Measurements from ENCODE around the gene SLC3A2.
A peak's percentile ranks its signal among the peaks of the same experiment; 100 is the strongest.
"Not testable (repeated sequence)": the region's sequence is repeated elsewhere in the genome, so short reads cannot be mapped to it uniquely, and the experiment has no call there.

Gene SLC3A2

DNA sequence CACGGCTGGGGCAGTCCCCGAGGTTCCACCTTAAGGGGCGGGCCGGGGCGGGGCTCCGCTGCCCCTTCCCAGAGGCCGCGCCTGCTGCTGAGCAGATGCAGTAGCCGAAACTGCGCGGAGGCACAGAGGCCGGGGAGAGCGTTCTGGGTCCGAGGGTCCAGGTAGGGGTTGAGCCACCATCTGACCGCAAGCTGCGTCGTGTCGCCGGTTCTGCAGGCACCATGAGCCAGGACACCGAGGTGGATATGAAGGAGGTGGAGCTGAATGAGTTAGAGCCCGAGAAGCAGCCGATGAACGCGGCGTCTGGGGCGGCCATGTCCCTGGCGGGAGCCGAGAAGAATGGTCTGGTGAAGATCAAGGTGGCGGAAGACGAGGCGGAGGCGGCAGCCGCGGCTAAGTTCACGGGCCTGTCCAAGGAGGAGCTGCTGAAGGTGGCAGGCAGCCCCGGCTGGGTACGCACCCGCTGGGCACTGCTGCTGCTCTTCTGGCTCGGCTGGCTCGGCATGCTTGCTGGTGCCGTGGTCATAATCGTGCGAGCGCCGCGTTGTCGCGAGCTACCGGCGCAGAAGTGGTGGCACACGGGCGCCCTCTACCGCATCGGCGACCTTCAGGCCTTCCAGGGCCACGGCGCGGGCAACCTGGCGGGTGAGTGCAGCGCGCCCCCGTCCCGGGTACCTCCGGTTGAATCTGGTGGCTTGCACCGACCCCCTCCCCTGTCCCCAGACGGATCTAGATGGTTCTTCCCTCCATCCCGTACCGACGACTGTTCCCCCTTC lies at the start of gene SLC3A2:
TSS of gene SLC3A2 (plus strand) at position 94 of the 776 bp plus-strand sequence. CDS start at position 222, 128 bp downstream.
- no peak for DNase-seq (ENCODE audit: low read depth)

DNA sequence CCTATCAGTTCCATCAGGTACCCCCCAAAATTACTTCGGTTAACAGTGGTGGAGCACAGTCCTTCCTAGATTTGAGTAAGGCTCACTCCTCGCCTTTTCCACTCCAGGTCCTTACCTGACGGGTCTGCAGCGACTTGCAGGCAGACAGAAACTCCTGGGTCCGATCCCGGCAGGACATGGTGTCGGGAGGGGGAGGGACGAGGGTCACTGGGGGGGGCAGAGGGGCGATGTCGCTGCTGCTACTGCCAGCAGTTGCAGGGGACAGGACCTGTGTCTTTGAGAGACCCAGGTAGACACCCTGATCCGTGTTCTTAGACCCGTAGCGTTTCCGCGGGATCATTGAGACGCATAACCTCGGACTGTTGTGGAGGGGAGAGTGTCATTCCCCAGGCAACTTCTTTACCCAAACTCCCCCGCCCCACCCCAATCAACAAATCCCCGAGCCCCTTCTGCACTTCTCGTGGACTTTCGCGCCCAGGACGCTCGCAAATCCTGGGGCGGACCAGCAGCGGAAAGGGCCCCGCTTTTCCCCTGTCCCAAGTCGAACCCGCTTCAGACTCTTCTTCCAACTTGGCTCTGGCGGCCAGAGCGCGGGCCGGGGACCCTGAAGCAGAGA lies 49.7 kb upstream of the SLC3A2 start:
- no peak for DNase-seq (ENCODE audit: low read depth)

DNA sequence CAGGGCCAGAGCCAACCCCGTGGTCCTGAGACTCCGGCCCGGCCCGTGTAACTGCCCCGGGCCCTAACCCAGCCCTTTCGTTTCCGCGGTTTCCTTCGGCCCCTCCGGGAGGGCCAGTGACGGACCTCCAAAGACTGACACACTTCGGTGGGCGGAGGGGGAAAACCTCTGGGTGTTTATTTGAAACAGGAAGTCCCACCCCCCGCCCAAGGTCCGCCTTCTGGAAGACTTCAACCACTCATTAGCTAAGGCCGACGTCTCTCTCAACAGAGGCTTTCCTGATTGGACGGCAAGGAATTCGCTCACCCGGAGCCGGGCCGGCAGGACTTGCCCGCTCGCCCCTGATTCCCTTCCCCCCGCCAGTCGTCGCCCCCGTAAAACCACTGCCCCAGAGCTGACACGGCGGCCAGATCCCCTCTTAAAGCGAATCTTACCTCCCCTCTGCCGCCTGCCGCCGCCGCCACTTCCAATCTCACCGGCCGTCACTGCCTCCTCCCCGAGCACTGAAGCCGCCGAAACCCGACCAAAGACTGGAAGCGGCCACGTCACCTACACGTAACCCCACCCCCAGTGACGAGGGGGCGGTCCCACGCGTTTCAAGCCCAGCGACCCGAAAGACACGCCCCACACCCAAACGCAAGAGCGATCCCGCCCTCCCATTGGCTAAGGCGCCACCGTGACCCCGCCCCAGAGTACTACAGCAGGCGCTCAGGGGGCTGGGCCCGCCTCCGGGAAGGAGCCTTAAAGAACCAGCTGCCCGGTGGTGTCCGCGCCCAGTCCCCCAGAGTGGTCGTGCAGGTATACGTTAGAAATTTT lies 49.0 kb upstream of the SLC3A2 start, which contains the start of gene STX5:
TSS of gene STX5 (minus strand) at position 532 of the 816 bp plus-strand sequence. CDS start 808 bp downstream, outside the sequence.
- peak; percentile 95 for DNase-seq (ENCODE audit: low read depth)

DNA sequence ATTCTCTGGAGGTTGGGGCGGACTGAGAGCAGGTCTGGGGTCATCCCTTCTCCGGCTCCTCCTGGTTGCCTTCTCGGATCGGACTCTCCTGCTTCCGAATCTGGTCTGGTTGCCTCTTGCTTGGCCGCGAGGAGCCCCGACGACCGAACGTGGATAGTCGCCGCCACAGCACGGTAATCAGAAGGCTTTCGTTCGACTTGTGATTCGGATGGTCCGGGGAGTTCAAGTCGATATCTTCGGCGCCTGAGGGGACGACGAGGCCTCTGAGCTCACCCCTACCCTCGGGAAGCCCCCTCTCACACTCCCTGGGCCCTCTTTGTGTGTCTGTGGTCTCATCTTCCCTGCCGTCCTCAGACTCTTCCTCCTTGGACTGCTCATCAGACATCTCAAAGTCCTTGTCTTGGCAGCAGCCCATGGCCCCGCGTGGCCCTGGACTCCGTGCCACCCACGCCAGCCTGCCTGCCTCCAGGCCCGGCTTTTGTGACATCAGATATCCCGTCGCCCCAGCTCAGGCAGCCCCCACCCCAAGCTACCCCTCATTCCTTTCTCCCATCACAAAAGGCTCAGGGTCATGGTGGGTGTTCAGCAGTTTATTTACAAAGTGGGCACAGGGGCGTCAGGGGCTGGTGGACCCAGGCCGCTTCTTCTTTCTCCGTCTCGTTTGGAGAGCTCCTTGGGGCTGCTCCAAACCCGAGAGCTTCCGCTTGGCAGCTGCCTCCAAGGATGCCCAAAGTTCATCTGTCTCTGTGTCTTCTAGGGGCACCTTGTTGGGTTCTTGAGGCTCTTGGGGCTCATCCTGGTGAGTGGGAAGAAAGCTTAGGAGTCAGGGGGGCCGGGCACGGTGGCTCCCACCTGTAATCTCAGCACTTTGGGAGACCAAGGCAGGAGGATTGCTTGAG lies 48.1 kb upstream of the SLC3A2 start, which contains the start of gene TEX54:
TSS of gene TEX54 (minus strand) at position 506 of the 899 bp plus-strand sequence.
- no peak for DNase-seq (ENCODE audit: low read depth)

DNA sequence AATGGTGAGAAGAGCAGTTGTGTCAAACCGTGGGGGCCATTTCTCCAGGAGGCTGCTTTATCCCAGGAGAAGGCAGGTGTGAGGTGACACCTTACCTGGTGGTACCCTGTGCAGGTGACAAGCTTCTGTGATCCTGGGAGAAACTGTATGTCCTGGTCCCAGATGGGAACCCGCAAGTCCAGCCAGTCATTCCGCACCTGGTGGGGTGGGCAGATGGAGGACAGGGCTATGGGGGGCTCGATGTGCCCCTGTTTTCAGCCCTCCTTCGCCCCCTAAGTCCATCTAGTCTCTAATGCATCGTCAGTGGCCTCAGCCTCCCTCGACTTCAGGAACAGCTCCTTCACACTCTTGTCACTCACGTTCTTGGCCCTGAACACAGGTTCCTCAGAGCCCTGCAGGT lies 45.4 kb upstream of the SLC3A2 start:
- no peak for DNase-seq (ENCODE audit: low read depth)

DNA sequence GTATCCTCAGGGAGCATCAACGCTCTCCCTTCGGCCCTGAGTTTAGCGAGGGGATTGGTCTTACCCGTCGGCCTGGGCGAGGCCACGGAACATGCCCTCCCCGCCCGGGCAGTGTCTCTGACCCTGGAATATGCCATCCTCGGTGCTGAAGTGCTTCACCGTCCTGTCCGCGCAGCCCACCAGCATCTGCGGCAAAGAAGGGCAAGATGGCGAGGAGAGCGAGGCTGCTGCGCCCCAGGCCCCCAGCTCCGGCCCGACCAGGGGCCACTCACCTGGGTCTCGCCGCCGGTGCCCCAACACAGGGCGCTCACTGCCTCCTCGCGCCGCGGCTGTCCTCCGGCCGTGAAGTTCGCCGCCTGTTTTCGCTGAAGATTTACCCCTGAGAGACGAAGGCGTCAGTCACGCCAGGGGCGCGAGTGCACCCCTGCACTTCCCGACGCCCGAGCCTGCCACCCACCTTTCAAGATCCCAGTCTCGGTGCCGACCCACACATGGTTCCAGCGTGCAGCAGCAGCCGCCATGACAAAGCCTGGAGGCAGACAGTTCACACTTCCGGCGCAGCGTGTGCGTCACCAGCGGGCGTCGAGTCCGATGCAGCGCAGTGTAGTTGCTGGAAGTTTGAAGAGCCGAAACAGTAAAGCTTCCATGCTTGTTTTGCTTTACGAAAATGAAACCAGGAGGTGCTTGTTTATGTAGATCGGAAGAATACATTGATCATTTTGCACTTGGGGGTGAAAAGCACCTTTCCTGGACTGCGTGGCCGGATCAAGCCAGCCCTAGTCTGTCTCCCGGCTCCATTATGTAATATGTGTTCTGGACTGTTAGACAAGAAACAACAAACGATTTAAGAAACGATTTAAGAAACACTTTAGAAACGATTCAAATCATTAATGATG lies 41.4 kb upstream of the SLC3A2 start, which contains the start of gene WDR74:
TSS of gene WDR74 (minus strand) at position 541 of the 896 bp plus-strand sequence. CDS start at position 521, 20 bp downstream.
- no peak for DNase-seq (ENCODE audit: low read depth)

DNA sequence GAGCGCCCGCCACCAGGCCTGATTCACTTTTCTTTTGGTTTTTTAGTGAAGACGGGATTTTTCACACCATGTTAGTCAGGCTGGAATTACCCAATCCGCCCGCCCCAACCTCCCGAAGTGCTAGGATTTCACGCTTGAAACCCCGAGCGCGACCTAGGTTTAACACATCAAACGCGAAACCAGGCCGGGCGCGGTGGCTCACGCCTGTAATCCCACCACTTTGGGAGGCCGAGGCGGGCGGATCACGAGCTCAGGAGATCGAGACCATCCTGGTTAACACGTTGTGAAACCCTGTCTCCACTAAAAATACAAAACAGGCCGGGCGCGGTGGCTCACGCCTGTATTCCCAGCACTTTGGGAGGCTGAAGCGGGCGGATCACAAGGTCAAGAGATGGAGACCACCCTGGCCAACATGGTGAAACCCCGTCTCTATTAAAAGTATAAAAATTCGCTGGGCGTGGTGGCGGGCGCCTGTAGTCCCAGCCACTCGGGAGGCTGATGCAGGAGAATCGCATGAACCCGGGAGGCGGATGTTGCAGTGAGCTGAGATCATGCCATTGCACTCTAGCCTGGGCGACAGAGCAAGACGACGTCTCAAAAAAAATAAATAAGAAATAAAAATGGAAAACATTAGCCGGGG lies 39.9 kb upstream of the SLC3A2 start:
- not testable (repeated sequence) for DNase-seq (ENCODE audit: low read depth)

DNA sequence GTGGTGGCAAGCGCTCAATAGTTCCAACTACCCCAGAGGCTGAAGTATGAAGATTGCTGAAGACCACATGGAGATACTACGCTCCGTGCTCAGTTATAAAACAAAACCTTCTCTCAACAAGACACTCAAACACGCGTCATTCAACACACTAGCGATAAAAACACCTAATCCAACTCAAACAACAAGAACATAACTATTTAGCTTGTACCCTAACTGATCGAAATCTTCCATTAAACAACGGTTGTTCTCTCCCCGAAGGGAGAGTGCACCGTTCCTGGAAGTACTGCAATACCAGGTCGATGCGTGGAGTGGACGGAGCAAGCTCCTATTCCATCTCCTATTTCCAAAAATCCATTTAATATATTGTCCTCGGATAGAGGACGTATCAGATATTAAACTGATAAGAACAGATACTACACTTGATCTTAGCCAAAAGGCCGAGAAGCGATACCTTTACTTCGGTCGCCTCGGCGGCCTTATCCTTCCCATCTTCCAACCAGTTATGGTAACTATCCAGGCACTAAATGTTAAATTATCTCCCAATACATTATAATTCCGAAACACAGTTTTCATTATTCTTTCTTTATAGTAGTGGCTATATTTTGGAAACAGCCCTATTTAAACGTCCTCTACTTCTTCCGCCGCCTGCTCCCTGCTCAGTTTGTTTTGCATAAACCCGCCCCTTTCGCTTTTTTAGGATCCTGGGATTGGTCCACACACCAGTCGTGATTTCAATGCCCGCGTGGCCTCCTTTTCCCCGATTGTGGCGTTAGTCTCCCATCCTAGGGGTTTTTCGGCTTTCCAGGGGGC lies 39.1 kb upstream of the SLC3A2 start:
- peak; percentile 99 for DNase-seq (ENCODE audit: low read depth)

DNA sequence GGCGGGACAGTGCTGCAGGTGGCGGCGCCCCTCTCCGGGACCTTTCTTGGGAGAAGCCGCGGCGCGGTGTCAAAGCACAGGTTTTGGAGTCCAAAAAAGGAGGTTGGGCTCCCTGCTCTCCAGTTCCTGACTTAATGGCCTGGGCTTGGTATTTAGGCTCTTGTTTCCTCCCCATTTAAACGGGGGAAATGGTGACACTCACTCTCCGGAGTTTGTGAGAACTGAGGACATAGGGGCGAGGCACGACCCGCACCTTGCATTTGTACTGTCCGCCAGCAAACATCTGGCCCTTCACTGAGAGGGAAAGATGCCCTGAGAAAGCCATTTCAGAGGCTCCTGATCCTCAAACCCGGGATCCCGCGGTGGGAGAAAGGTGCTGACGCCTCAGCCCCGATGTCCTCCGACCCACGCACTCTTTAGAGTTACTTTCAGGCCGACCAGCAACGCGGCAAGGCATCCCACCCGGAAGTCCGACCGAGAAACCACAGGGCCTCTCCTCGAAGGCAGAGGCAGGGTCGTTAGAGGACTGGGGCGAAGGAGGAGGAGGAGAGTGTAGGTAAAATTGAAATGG lies 38.4 kb upstream of the SLC3A2 start:
- no peak for DNase-seq (ENCODE audit: low read depth)

DNA sequence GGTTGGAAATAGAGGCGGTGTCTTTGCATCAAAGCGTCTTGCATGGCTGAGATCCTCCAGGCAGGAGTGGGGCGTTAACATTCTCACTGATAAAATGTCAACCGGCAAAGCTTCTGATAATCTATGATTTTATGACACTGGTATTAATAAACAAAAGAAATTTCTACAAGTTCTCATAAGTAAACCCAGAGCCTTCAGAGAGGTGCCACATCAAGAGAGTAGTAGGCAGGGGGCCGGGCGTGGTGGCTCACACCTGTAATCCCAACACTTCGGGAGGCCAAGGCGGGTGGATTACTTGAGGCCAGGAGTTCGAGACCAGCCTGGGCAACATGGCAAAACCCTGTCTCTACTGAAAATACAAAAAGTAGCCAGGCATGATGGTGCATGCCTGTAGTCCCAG lies 37.8 kb upstream of the SLC3A2 start:
- DNase-seq (ENCODE audit: low read depth), result not testable (repeated sequence)

DNA sequence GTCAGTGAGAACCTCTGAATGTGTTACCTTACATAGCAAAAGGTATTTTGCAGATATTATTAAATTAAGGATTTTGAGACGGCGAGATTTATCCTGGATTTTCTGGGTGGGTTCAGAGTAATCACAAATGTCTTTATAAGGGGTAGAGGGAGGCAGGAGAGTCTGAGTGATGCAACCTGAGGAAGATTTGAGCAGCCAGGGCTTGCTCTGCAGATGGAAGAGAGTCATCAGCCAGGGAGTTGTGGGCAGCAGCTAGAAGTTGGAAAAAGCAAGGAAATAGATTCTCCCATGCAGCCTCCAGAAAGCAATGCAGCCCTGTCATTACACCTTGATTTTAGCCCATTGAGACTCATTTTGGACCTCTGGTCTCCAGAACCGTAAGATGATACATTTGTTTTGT lies 37.2 kb upstream of the SLC3A2 start:
- no peak for DNase-seq (ENCODE audit: low read depth)

DNA sequence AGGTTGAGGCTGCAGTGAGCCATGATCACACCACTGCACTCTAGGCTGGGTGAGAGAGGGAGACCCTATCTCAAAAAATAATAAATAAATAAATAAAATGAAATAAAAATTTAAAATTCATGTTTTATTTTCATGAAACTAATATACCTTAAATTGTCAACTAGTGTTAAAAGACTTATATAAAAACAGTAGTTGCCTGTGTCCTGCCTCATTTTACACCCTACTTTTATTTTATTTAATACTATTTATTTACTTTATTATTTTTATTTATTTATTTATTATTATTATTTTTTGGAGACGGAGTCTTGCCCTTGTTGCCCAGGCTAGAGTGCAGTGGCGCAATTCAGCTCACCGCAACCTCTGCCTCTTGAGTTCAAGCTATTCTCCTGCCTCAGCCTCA lies 36.5 kb upstream of the SLC3A2 start:
- no peak for DNase-seq (ENCODE audit: low read depth)

DNA sequence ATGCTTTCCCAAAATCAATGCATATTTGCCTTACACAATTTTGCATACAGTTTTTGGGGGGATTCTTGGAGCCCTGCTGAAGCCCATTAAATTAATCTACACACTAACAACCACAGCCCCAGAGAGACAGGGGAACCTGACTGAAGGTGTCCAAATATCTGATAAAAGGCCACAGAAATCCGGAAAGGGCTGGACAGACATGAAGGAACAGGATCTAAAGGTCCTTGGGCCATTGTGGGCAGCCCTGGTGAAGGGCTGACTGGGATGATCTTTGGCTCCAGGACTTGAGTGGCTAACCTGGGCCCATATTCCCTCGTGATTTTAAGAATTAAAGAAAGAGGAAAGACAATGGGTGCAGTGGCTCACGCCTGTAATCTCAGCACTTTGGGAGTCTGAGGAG lies 34.5 kb upstream of the SLC3A2 start:
- no peak for DNase-seq (ENCODE audit: low read depth)

DNA sequence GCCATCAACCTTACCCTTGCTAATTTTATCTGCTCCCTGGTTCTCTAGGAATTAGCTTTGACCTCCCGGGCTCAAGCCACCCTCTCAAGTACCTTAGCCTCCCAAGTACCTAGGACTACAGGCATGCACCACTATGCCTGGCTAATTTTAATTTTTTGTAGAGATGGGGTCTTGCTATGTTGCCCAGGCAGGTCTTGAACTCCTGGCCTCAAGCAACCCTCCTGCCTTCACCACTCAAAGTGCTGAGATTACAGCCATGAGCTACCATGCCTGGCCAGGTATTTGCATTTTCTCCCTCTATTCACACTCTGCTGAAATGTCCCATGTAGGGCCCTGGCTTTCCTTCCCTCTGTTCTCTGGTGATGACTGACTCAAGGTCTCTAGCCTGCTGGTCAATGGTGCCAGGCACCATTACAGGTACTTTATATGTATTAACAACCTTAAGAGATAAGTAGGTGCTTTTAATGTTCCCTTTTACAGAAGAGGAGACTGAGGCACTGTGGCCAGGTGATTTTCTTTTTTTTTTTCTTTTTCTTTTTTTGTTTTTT lies 32.9 kb upstream of the SLC3A2 start:
- DNase-seq (ENCODE audit: low read depth), result no peak

DNA sequence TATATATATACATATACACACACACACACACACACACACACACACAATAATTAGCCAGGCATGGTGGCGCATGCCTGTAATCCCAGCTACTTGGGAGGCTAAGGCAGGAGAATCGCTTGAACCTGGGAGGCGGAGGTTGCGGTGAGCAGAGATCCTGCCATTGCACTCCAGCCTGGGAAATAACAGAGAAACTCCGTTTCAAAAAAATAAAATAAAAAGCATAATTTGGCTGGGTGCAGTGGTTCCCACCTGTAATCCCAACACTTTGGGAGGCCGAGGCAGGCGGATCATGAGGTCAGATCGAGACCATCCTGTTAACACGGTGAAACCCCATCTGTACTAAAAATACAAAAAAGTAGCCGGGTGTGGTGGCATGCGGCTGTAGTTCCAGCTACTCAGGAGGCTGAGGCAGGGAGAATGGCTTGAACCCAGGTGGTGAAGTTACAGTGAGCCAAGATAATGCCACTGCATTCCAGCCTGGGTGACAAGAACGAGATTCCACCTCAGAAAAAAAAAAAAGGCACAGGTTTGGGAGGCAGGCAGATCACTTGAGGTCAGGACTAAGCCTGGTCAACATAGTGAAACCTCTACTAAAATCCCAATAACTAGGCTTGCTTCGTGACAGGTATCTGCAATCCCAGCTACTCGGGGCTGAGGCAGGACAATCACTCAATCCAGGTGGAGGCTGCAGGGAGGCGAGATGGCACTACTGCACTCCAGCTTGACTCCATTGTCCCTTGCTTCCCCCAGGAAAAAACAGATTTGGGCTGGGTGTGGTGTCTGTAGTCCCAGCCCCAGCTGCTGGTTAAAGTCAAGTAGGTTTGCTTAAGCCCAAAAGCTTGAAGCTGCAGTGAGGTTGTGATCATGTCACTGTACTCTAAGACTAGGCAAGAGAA lies 29.5 kb upstream of the SLC3A2 start:
- no peak for DNase-seq (ENCODE audit: low read depth)

DNA sequence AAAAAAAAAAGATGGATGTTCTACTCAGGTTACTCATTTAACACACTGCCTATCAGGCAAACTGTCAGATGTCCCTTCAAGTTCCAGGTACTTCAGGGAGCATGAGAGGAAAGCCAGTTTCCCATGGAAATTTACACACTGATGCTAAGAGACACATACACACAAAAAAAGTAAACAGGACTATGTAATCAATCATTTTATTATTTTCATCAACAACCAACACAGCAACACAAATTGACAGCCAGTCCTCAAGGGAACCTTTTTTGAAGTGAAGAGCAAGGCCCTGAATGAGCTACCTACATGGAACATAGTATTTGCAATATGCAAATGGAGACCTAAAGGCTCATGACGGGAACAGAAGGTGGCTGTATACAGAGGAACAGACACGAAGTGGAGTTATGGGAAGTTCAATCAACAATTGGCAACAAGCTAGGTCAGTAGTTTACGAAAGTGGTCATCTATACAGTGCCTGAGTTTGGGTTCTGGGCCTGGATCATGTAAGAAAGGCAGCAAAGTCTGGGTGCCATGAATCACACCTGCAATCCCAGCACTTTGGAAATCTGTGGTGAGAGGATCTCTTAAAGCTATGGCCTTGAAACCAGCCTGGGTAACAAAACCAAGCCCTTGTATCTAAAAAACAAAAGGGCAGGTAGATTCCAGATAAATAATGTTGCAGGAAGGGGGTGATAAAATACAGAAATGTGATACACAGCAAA lies 28.7 kb upstream of the SLC3A2 start:
- no peak for DNase-seq (ENCODE audit: low read depth)
